Adipocyte (in vitro differentiated cells): Measurements from ENCODE around the gene DOCK7.
A peak's percentile ranks its signal among the peaks of the same experiment; 100 is the strongest.

ENCODE experiments used
- DNase-seq: peaks from one replicate; pipeline ENCODE4 v3.0.0-alpha.2; 2015; ENCODE audit warnings: low read depth
- H3K27me3 ChIP-seq: replicated peaks from 2 replicates; pipeline ENCODE4 v1.7.0; 2013; ENCODE audit warnings: mild to moderate bottlenecking, low read length, moderate library complexity; ENCODE audit not compliant: control insufficient read depth, insufficient read depth
- H3K36me3 ChIP-seq: 2 replicates; pipeline ENCODE4 v1.7.0; 2013; ENCODE audit warnings: low read length, mild to moderate bottlenecking, moderate library complexity; ENCODE audit not compliant: control insufficient read depth, insufficient read depth, severe bottlenecking
- H3K4me1 ChIP-seq: 2 replicates; pipeline ENCODE4 v1.7.0; 2013; ENCODE audit warnings: mild to moderate bottlenecking, low read length, moderate library complexity; ENCODE audit not compliant: control insufficient read depth, insufficient read depth
- H3K4me3 ChIP-seq: 2 replicates; pipeline ENCODE4 v1.7.0; 2013; ENCODE audit warnings: mild to moderate bottlenecking, low read length, moderate library complexity
- H3K9ac ChIP-seq: 2 replicates; pipeline ENCODE4 v1.7.0; 2013; ENCODE audit warnings: mild to moderate bottlenecking, low read length, moderate library complexity
- H3K9me3 ChIP-seq: 2 replicates; pipeline ENCODE4 v1.7.0; 2013; ENCODE audit warnings: mild to moderate bottlenecking, low read length, moderate library complexity; ENCODE audit not compliant: control insufficient read depth

DOCK7 gene

GRCh38 chr1:62516600-62516999, 171.6 kb downstream of the DOCK7 start:
- Histone ChIP-seq H3K27me3 (no peaks in the 10 kb centered on the region), H3K36me3 (peaks cover 16% of the 10 kb centered on the region), H3K4me1 (peaks cover 16% of the 10 kb centered on the region), H3K4me3 (no peak overlapping the region), H3K9me3 (peaks cover 8% of the 10 kb centered on the region), H3K9ac (no peak overlapping the region)
- DNase-seq = no peak

- H3K4me1 ChIP-seq = peaks cover 16% of the 10 kb centered on the region
- no peak overlapping the region for H3K4me3 ChIP-seq
- peak; percentile 26 for DNase-seq
- H3K9ac ChIP-seq = no peak overlapping the region
- H3K27me3 ChIP-seq = no peaks in the 10 kb centered on the region
- H3K36me3 ChIP-seq = peaks cover 21% of the 10 kb centered on the region
- H3K9me3 ChIP-seq = peaks cover 8% of the 10 kb centered on the region
Observed at GRCh38 chr1:62514746-62515423, 173.3 kb downstream of the DOCK7 start.

GRCh38 chr1:62513013-62513412, 175.2 kb downstream of the DOCK7 start:
- Histone ChIP-seq H3K9me3 (no peaks in the 10 kb centered on the region), H3K36me3 (peaks cover 21% of the 10 kb centered on the region), H3K4me3 (no peak overlapping the region), H3K27me3 (no peaks in the 10 kb centered on the region), H3K9ac (no peak overlapping the region), H3K4me1 (peaks cover 16% of the 10 kb centered on the region)
- no peak for DNase-seq

- Histone ChIP-seq H3K9me3 (no peaks in the 10 kb centered on the region), H3K4me3 (no peak overlapping the region), H3K4me1 (no peaks in the 10 kb centered on the region), H3K9ac (no peak overlapping the region), H3K27me3 (no peaks in the 10 kb centered on the region), H3K36me3 (peaks cover 50% of the 10 kb centered on the region)
- no peak for DNase-seq
Observed at GRCh38 chr1:62509028-62509427, 179.2 kb downstream of the DOCK7 start.

GRCh38 chr1:62508187-62508758, 179.9 kb downstream of the DOCK7 start:
- no peak overlapping the region for H3K9ac ChIP-seq
- H3K4me1 ChIP-seq = no peaks in the 10 kb centered on the region
- H3K36me3 ChIP-seq = peaks cover 46% of the 10 kb centered on the region
- no peak overlapping the region for H3K4me3 ChIP-seq
- DNase-seq = peak; percentile 77
- H3K27me3 ChIP-seq = no peaks in the 10 kb centered on the region
- no peaks in the 10 kb centered on the region for H3K9me3 ChIP-seq

GRCh38 chr1:62500210-62500609, 188.0 kb downstream of the DOCK7 start:
- peaks cover 23% of the 10 kb centered on the region for H3K36me3 ChIP-seq
- H3K9me3 ChIP-seq = no peaks in the 10 kb centered on the region
- DNase-seq = no peak
- no peaks in the 10 kb centered on the region for H3K4me1 ChIP-seq
- H3K4me3 ChIP-seq = no peak overlapping the region
- no peaks in the 10 kb centered on the region for H3K27me3 ChIP-seq
- no peak overlapping the region for H3K9ac ChIP-seq

- H3K9me3 ChIP-seq = no peaks in the 10 kb centered on the region
- H3K36me3 ChIP-seq = peaks cover 69% of the 10 kb centered on the region
- H3K27me3 ChIP-seq = no peaks in the 10 kb centered on the region
- no peak overlapping the region for H3K4me3 ChIP-seq
- H3K9ac ChIP-seq = no peak overlapping the region
- no peaks in the 10 kb centered on the region for H3K4me1 ChIP-seq
- no peak for DNase-seq
Observed at GRCh38 chr1:62494137-62494536, 194.0 kb downstream of the DOCK7 start.

- Histone ChIP-seq H3K4me1 (no peaks in the 10 kb centered on the region), H3K9ac (no peak overlapping the region), H3K4me3 (no peak overlapping the region), H3K27me3 (no peaks in the 10 kb centered on the region), H3K9me3 (no peaks in the 10 kb centered on the region), H3K36me3 (peaks cover 73% of the 10 kb centered on the region)
- DNase-seq = no peak
Observed at GRCh38 chr1:62493656-62494055, 194.5 kb downstream of the DOCK7 start.

- Histone ChIP-seq H3K4me1 (no peaks in the 10 kb centered on the region), H3K36me3 (peaks cover 81% of the 10 kb centered on the region), H3K9me3 (no peaks in the 10 kb centered on the region), H3K9ac (no peak overlapping the region), H3K4me3 (no peak overlapping the region), H3K27me3 (no peaks in the 10 kb centered on the region)
- DNase-seq = no peak
Observed at GRCh38 chr1:62492521-62492920, 195.7 kb downstream of the DOCK7 start.

- no peak overlapping the region for H3K4me3 ChIP-seq
- no peaks in the 10 kb centered on the region for H3K9me3 ChIP-seq
- H3K36me3 ChIP-seq = peaks cover 57% of the 10 kb centered on the region
- H3K4me1 ChIP-seq = no peaks in the 10 kb centered on the region
- no peaks in the 10 kb centered on the region for H3K27me3 ChIP-seq
- DNase-seq = no peak
- no peak overlapping the region for H3K9ac ChIP-seq
Observed at GRCh38 chr1:62487956-62488355, 200.2 kb downstream of the DOCK7 start.

GRCh38 chr1:62484824-62485468, 203.2 kb downstream of the DOCK7 start:
- Histone ChIP-seq H3K4me1 (no peaks in the 10 kb centered on the region), H3K9ac (no peak overlapping the region), H3K9me3 (no peaks in the 10 kb centered on the region), H3K4me3 (no peak overlapping the region), H3K36me3 (peaks cover 33% of the 10 kb centered on the region), H3K27me3 (no peaks in the 10 kb centered on the region)
- no peak for DNase-seq
